Thyroid gland (tissue), 4 donors: ENCODE measurements around the gene HOATZ. TPM values are rescaled to one million over a fixed set of nuclear protein-coding genes. Genes with fewer than 3 reads are reported as not detected.

ENCODE experiments used
- DNase-seq, 2 donors: peaks; one replicate each; pipeline ENCODE4 v3.0.0-alpha.2; 2019
- H3K27ac ChIP-seq, 3 donors: fragments of 200-600 bp; sonication (generic); 1 replicate in 2 of 3; 2 replicates in 1 of 3; pipeline ENCODE4 v1.5.1; 2016 to 2019; ENCODE audit warnings: mild to moderate bottlenecking in 1 of 3, moderate library complexity in 1 of 3
- H3K27me3 ChIP-seq: fragments of 200-600 bp; sonication (generic); one replicate; pipeline ENCODE4 v1.5.1; 2019
- H3K36me3 ChIP-seq, 2 donors: fragments of 200-600 bp; sonication (generic); one replicate each; pipeline ENCODE4 v1.5.1; 2016 to 2019
- H3K4me1 ChIP-seq, 2 donors: fragments of 200-600 bp; sonication (generic); one replicate each; pipeline ENCODE4 v1.5.1; 2017 to 2019
- H3K4me3 ChIP-seq, 3 donors: fragments of 200-600 bp; sonication (generic); replicated peaks in 1 of 3; 1 replicate in 2 of 3; 2 replicates in 1 of 3; pipeline ENCODE4 v1.5.1; 2016; ENCODE audit warnings: mild to moderate bottlenecking in 1 of 3
- H3K9me3 ChIP-seq: fragments of 200-600 bp; sonication (generic); one replicate; pipeline ENCODE4 v1.5.1; 2017
- POLR2A ChIP-seq, 2 donors: fragments of 450-650 bp; IDR thresholded peaks; one replicate each; pipeline ENCODE4 v1.6.1; 2017; ENCODE audit warnings: antibody characterized with exemption in 2 of 2, mild to moderate bottlenecking in 2 of 2, moderate library complexity in 1 of 2
- WGBS, 2 donors: methylation state at CpG; one replicate each; pipeline ENCODE4 v1.1.5; 2017; 5-methylcytosine and 5-hydroxymethylcytosine counted together
- intact Hi-C: fragments of 100-400 bp; cut with DNase I; formaldehyde crosslinking; loops from one replicate; pipeline ENCODE4 v1.15.1; 2023
- total RNA-seq, 4 donors: library from RNA; depleted of rRNA; stranded (reverse); fragments of >200 nt; gene quantifications; one replicate each; pipeline ENCODE4 v1.2.3, GENCODE V29; 2016
- TF ChIP-seq, protein P1 (sequence below), 6 experiments: fragments of 200-600 bp in 3 of 6; fragments of 450-650 bp in 3 of 6; sonication (generic) in 3 of 6; IDR thresholded peaks; one replicate each; pipeline ENCODE4 v1.5.1; 2016 to 2019; ENCODE audit warnings: antibody characterized with exemption in 6 of 6, mild to moderate bottlenecking in 2 of 6, inconsistent platforms in 1 of 6, moderate library complexity in 1 of 6

The HOATZ gene
- total RNA-seq, 4 donors from 2014 or later: not detected

GRCh38 chr11:111571829-111572501, 57.4 kb downstream of the HOATZ start:
- H3K4me1 ChIP-seq: peaks cover 5 to 6% of the 10 kb centered on the region in 2 donors
- no peaks in the 10 kb centered on the region for H3K9me3 ChIP-seq
- intact Hi-C loops: no loop called here
- no peak overlapping the region for H3K4me3 ChIP-seq
- H3K27ac ChIP-seq: no peak overlapping the region
- TF ChIP-seq, protein P1, sequence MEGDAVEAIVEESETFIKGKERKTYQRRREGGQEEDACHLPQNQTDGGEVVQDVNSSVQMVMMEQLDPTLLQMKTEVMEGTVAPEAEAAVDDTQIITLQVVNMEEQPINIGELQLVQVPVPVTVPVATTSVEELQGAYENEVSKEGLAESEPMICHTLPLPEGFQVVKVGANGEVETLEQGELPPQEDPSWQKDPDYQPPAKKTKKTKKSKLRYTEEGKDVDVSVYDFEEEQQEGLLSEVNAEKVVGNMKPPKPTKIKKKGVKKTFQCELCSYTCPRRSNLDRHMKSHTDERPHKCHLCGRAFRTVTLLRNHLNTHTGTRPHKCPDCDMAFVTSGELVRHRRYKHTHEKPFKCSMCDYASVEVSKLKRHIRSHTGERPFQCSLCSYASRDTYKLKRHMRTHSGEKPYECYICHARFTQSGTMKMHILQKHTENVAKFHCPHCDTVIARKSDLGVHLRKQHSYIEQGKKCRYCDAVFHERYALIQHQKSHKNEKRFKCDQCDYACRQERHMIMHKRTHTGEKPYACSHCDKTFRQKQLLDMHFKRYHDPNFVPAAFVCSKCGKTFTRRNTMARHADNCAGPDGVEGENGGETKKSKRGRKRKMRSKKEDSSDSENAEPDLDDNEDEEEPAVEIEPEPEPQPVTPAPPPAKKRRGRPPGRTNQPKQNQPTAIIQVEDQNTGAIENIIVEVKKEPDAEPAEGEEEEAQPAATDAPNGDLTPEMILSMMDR (IDR thresholded peaks at IDR 0.05): no peak
- TF ChIP-seq POLR2A (IDR thresholded peaks at IDR 0.05): no peak
- no peak for DNase-seq
- WGBS, 2 donors: 66 to 76% methylated on average over 6 of the region's 6 CpGs
- H3K36me3 ChIP-seq: no peaks in the 10 kb centered on the region
- H3K27me3 ChIP-seq: no peaks in the 10 kb centered on the region

DNA sequence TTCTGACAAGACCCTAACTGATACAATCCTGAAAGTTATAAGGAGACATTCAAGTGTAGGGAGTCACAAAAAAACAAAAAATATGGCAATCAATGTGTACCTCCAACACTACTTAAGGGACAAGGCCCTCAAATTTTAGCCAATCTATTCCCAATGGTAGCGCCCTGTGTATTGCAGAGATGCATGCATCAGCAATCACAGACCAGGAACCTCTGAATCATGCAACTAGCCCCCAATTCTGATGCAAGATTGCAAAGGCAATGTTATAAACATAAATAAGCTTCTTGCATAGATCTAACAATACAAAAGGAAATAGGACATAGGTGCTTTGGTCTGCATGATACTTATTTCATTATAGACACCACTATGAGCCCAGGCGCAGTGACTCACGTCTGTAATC, 58.0 kb downstream of the HOATZ start:
- no peak for TF ChIP-seq POLR2A (IDR thresholded peaks at IDR 0.05)
- TF ChIP-seq, protein P1 (IDR thresholded peaks at IDR 0.05): no peak
- H3K27me3 ChIP-seq: no peaks in the 10 kb centered on the region
- H3K4me1 ChIP-seq: peaks cover 5 to 6% of the 10 kb centered on the region in 2 donors
- WGBS, 2 donors: 95 to 99% methylated on average over 3 of the region's 3 CpGs
- no peaks in the 10 kb centered on the region for H3K9me3 ChIP-seq
- no peaks in the 10 kb centered on the region for H3K36me3 ChIP-seq
- intact Hi-C loops: no loop called here
- H3K27ac ChIP-seq: no peak overlapping the region
- no peak overlapping the region for H3K4me3 ChIP-seq
- DNase-seq: no peak

- Histone ChIP-seq H3K4me1 (peaks cover 5 to 6% of the 10 kb centered on the region in 2 donors), H3K4me3 (no peak overlapping the region), H3K27me3 (no peaks in the 10 kb centered on the region), H3K9me3 (no peaks in the 10 kb centered on the region), H3K36me3 (no peaks in the 10 kb centered on the region), H3K27ac (no peak overlapping the region)
- 70% methylated on average over 4 of the region's 4 CpGs for WGBS, 2 donors
- TF ChIP-seq, protein P1 (IDR thresholded peaks at IDR 0.05): no peak
- no peak for TF ChIP-seq POLR2A (IDR thresholded peaks at IDR 0.05)
- no peak for DNase-seq
- intact Hi-C loops: no loop called here
Observed at GRCh38 chr11:111573821-111574249, 59.3 kb downstream of the HOATZ start.

- no peak for DNase-seq
- no peak for TF ChIP-seq POLR2A (IDR thresholded peaks at IDR 0.05)
- TF ChIP-seq, protein P1 (IDR thresholded peaks at IDR 0.05): no peak
- Histone ChIP-seq H3K36me3 (no peaks in the 10 kb centered on the region), H3K27me3 (no peaks in the 10 kb centered on the region), H3K4me3 (no peak overlapping the region), H3K9me3 (no peaks in the 10 kb centered on the region), H3K27ac (no peak overlapping the region), H3K4me1 (peaks cover 5 to 6% of the 10 kb centered on the region in 2 donors)
- 36 to 37% methylated on average over 7 of the region's 7 CpGs for WGBS, 2 donors
- intact Hi-C loops: no loop called here
Observed at GRCh38 chr11:111574373-111575225, 60.0 kb downstream of the HOATZ start.

DNA sequence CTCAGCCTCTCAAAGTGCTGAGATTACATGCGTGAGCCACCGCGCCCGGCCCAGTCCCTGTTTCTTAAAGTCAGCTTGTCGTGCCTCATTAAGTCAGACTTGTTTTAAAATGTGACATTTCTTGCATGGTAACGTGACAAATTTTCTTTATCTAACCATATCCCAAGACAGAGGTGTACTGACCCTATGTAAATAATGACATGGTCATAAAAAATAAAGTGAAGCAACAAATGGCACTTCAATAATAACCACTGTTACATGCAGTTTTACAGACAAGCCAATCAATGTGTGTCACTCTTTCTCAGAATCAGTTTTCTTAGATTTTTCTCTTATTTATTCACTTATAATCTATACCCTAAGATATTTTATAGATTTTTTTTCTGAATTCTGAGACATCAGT, 61.2 kb downstream of the HOATZ start:
- intact Hi-C loops: no loop called here
- TF ChIP-seq, protein P1 (IDR thresholded peaks at IDR 0.05): no peak
- no peak for TF ChIP-seq POLR2A (IDR thresholded peaks at IDR 0.05)
- Histone ChIP-seq H3K27me3 (no peaks in the 10 kb centered on the region), H3K9me3 (no peaks in the 10 kb centered on the region), H3K36me3 (no peaks in the 10 kb centered on the region), H3K27ac (no peak overlapping the region), H3K4me3 (no peak overlapping the region), H3K4me1 (peaks cover 0 to 6% of the 10 kb centered on the region in 2 donors)
- no peak for DNase-seq
- 94% methylated on average over 6 of the region's 6 CpGs for WGBS, 2 donors
